ENCODE data around the gene PZP. TPM values are rescaled to one million over a fixed set of nuclear protein-coding genes. Genes with fewer than 3 reads are reported as not detected.
"Not testable (repeated sequence)": the region's sequence is repeated elsewhere in the genome, so short reads cannot be mapped to it uniquely, and the experiment has no call there.

Gene PZP
- total RNA-seq, 1 donor from 2014 or later: 0.80 TPM

DNA sequence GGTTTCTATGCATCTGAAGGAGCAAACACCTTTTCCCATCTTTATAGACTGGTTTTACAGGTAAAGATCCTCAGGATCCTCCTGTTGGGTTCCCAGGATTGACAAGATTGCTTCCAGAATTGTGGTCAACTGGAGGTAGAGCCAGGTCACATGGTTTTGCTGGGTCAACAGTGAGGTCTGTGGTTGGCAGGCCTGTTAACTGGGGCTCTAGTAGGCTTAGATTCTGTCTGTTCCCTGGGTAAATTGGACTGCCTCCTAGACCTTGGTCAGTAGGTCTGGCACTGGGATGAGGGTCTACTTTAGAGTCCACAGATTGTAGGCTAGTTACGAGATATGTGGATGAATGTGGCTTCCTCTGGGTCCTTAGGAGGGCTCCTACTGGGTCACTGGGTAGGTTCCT lies 3.5 kb upstream of the PZP start:
- no peak for ATAC-seq
- intact Hi-C loops (cut with DNase I): no loop called here
- DNase-seq (ENCODE audit: low spot score): no peak

DNA sequence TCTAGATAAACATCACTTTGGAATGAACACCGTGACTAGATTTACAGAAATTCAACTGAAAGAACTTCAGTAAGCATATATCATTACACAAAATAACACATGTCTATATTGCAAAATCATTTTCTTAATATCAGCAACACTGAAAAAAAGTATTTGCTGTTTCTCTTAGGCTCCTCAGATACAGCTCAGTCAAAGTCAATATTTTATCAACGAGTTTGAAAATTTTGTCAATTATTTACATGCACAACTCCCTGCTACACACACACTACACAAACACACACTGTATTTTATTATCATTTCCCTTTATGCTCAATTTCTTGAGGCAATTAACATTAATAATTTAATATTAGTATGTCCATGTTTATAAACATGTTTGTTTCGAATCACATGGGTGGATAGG lies 3.8 kb downstream of the PZP start:
- no peak for DNase-seq (ENCODE audit: low spot score)
- ATAC-seq: no peak
- intact Hi-C loops (cut with DNase I): no loop called here

DNA sequence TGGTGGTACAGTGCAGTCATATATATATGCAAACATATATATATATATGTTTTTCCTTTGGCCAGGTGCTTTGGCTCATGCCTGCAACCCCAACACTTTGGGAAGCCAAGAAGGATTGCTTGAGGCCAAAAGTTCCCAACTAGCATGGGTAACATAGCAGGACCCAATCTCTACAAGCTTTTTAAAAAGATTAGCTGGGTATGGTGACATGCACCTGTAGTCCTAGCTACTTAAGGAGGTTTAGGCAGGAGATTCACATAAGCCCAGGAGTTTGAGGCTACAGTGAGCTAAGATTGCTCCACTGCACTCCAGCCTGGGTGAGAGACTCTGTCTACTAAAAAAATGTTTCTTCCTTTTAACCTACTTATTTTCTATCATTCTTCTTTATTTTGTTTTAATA lies 10.2 kb downstream of the PZP start:
- no peak for ATAC-seq
- intact Hi-C loops (cut with DNase I): no loop called here
- no peak for DNase-seq (ENCODE audit: low spot score)

DNA sequence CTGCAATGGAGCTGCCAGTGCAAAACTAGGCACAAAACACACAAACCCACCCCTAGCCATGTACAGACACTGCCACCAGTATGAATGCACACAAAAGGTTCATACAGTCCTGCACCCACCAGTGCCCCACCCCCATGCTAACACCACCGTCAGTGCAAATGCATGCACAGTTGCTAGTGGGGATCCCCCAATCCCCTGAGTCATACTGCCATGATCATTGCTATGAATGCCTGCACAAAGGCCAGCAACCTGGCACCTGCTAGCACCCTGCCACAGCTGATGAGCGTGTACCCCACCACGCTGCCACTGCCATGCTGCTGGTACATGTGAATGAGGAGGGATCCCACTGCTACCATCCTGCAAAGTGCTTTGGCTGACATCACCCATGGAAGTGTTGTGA lies 23.9 kb downstream of the PZP start:
- intact Hi-C loops (cut with DNase I): no loop called here
- DNase-seq (ENCODE audit: low spot score) (no peak), ATAC-seq (no peak)

DNA sequence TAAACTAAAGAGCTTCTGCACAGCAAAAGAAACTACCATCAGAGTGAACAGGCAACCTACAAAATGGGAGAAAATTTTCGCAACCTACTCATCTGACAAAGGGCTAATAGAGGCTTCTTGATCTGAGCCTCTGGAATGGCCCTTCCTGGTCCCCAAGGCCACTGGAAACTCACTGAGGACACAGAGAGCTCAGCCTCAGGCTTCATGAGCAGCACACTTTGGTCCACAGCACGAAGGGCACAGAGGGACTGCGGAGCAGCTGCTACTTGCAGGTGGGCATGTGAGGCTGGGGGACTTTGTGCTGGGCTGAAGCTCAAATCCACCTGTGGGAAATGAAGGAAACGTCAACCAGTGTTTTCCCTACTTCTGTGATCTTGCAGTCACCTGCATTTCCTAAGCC lies 27.4 kb downstream of the PZP start:
- intact Hi-C loops (cut with DNase I): no loop called here
- ATAC-seq: no peak
- no peak for DNase-seq (ENCODE audit: low spot score)

DNA sequence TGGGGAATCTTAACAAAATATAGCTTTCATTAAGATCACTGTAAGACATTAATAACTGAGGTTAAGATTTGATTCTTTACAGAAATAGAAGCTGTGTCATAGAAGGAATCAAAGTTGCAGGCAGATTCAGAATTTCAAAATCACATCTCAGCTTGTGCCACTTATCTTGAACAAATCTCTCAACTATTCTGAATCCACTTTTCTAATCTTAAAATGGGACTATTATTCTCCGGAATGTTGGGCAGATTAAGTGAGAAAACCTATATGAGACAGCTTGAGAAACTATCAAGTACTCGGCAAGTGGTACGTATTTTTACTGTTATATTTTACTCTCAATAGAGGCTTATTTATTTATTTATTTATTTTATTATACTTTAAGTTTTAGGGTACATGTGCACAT lies 28.4 kb downstream of the PZP start:
- intact Hi-C loops (cut with DNase I): no loop called here
- DNase-seq (ENCODE audit: low spot score) (no peak), ATAC-seq (no peak)

DNA sequence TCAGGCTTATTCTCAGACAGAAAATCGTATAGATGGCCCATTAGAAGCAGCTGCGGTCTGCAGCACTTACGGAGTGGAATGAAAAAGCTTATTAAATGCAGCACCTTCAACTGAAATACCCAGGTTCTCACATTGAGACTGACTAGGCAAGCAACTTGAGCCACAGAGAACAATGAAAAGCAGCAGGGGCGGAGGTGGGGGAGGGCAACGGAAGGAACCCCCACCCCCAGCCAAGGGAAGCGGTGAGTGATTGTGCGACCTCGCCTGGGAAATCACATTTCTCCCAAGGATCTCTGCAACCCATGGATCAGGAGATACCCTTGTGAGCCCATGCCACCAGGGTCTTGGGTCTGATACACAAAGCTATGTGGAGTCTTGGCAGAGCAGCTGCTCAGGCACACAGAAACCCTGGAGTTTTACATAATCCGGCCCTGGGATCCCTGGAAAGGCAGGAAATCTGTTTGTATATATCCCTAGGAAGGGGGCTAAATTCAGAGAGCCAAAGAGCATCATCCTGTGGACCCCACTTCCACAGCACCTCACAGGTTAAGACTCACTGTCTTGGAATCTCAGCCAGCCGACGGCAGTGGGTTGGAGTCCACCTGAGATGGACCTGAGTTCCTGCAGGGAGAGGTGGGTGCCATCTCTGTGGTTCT lies 38.1 kb downstream of the PZP start:
- intact Hi-C loops (cut with DNase I): no loop called here
- DNase-seq (ENCODE audit: low spot score) (no peak), ATAC-seq (no peak)

DNA sequence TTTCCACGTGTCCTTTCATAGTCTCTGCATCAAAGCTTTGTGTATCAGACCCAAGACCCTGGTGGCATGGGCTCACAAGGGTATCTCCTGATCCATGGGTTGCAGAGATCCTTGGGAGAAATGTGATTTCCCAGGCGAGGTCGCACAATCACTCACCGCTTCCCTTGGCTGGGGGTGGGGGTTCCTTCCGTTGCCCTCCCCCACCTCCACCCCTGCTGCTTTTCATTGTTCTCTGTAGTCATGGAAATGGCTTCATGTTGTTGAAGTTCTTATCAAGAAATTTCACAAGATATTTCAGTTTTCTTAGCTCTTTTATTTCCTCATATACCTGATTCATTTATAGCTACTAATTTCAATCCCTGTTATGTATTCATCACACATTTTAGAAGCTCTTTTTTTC lies 40.9 kb downstream of the PZP start:
- intact Hi-C loops (cut with DNase I); DNase-seq (ENCODE audit: low spot score); ATAC-seq: not testable (repeated sequence)

DNA sequence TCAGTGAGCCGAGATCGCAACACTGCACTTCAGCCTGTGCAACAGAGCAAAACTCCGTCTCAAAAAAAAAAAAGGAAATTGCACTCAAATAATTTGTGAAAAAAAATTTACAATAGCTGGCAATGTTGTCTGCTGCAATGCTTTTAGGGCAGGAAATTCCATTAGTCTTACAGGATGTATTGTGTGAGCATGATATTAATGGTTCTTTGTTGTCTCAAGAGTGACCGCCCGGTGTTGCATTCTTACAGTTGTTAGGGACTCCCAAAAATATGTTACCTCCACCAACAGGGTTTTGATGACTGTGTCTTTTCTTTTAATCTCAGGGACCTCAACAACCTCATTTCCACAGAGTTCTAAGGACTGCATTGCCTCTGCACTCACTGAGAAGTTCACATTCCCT lies 44.8 kb downstream of the PZP start:
- ATAC-seq (peak; percentile 44), DNase-seq (ENCODE audit: low spot score) (no peak)
- intact Hi-C loops (cut with DNase I): no loop called here

DNA sequence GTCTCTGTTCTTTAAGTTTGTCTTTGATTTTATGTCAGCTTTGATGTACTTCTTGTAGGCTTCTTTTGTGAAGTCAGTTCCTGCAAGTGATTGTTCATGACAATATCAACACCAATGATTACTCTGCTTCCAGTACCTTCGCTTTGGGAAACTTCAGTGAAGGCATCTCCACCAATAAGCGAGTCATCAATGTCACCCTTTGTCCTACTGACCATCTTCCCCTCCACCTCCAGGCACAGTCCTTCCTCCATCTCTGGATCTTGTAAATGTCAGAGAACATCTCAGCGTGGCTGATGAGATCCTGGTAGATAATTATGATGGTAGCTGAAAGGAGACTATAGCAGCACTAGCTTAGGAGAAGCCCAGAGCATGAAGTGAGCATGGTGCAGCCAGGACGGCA lies 52.1 kb downstream of the PZP start:
- no peak for ATAC-seq
- DNase-seq (ENCODE audit: low spot score): no peak
- intact Hi-C loops (cut with DNase I): no loop called here

DNA sequence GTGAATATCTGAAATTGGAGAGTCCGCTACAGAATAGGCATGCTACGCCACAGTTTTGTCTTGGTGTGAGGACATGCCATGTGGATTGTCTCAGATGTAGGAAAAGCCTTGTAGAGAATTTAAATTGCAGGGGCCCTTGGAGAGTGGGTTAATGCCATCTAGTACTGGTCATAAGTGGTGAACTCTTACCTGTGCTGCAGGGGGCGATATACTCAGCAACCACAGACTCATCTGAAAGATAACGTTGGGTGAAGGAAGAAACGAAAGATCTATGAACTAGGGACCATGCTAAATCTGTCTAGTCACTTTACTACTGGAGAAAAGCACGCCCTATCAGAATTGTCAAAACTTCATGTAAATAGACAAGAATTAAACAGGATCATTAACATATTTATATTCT lies 58.8 kb downstream of the PZP start:
- ATAC-seq: no peak

DNA sequence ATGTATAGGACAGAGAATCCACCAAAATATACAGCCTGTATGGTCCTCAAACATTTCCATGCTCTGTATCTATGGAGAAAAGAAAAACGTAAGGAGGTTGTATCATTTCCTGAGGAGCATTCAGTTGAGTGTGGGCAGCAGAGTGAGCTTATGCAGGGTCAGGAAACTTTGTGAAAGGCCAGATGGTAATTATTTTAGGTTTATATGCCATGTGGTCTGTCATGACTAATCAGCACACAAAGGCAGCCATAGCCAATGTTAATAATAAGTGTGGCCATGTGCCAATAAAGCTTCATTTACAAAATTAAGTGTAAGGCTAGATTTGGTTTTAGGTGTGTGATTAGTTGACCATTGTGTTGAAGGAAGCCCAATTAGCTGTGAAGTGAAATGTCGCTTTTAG lies 59.3 kb downstream of the PZP start:
- ATAC-seq (no peak), DNase-seq (ENCODE audit: low spot score) (no peak)
- intact Hi-C loops (cut with DNase I): no loop called here

More for the DNA sequence above, 58.8 kb downstream of the PZP start:
- intact Hi-C loops (cut with DNase I): no loop called here
- no peak for DNase-seq (ENCODE audit: low spot score)

DNA sequence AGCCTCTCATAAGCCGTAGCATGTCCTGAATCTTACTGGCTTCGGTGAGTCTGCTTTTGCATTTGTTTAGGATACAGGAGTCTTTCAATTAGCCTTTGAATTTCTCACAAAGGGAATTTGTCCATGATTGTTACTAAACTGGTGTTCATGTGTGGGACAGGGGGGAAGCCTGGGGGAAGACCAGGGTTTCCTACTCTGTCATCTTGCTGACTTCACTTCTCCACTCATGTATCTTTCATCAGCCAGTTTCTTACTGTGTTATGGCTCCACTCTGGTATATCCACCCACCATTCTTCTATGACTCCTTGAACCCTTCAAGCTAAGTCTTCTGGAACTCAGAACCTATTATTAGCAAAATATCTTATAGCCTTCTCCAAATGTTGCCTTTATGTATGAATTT lies 60.7 kb downstream of the PZP start:
- ATAC-seq (no peak), DNase-seq (ENCODE audit: low spot score) (no peak)
- intact Hi-C loops (cut with DNase I): no loop called here

DNA sequence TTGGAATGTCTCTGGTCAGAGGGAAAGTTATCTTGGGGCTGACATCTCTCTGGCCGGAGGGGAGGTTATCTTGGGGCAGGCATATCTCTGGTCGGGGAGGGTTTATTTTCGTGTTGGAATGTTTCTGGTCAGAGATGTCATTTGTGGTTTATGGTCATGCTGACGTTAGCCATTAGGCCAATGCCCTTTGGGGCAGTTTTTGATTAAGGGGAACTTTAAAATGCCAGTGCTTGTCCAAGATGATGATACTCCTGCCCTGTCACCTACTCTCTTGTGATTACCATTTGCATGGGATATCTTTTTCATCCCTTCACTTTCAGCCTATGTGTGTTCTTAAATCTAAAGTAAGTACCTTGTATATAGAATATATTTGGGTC lies 63.5 kb downstream of the PZP start:
- no peak for DNase-seq (ENCODE audit: low spot score)
- intact Hi-C loops (cut with DNase I): no loop called here
- ATAC-seq: no peak

DNA sequence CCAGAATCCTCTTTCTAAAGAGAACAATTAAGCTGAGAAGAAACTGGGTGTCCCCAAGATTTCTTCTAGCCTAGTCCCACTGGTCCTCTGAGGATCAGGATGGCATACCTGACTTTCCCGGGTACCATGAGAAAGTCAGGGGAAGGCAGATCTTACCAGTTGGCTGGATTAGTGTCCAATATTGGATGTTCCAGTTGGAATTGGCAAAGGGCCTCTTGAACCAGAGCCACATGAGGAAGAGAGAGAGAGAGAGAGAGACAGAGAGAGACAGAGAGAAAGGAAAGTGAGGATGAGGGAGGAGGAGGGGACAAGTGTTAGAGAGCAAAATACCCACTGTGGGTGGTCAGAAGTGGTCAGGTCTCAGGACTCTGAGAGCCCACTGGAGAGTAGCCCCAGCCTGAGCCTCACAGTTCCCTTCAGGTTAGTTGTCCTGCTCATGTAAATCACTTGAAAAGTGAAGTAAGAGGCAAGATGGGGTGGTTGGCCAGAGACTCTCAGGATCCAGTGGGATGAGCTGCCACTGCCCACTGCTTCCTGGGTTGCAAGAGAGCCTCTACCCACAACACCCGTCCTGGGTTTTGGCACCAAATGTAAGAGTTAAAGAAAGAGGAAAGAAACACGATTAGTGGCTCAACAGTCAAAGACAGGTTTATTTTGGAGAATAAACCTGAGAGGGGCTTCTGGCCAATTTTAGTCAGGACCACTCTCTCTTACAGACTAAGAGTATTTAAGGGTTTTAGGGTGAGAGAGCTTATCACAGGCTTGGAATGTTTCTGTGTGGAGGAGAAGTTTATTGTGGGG lies 64.1 kb downstream of the PZP start:
- ATAC-seq (no peak), DNase-seq (ENCODE audit: low spot score) (no peak)
- intact Hi-C loops (cut with DNase I): no loop called here

DNA sequence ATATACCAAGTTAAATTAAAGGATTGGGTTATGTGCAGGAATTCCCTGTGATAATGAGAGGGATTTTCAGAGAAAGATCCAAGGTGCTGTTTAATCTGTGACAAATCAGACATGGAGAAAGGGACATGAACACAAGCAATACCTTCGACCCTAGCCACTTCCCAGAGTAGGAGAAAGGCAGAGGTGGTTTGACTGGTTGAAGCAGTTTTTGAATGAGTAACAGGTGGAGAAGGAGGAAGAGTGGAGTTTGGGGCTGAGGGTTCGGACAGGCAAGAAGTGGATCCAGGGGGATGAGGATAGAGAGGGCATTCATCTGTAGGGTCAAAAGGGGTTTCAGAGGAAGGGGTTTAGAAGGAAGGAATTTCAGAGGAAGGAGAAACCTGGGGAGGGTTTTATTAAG lies 65.1 kb downstream of the PZP start:
- ATAC-seq (no peak), DNase-seq (ENCODE audit: low spot score) (no peak)
- intact Hi-C loops (cut with DNase I): no loop called here

DNA sequence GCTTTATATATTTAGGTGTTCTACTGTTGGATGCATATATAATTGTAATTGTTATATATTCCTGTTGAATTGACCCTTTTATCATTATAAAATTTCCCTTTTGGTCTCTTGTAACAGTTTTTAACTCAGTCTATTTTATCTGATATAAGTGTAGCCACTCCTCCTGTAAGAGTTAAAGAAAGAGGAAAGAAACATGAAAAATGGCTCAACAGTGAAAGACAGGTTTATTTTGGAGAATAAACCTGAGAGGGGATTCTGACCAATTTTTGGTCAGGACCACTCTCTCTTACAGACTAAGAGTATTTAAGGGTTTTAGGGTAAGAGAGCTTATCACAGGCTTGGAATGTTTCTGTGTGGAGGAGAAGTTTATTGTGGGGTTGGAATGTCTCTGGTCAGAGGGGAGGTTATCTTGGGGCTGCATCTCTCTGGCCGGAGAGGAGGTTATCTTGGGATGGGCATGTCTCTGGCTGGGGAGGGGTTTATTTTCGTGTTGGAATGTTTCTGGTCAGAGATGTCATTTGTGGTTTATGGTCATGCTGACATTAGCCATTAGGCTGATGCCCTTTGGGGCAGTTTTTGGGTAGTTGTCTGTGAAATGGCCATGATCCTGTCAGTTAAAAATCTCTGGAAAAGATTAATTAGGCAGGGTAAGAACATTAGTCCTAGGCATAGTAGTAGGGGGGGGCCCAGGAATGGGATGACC lies 68.5 kb downstream of the PZP start:
- ATAC-seq; DNase-seq (ENCODE audit: low spot score); intact Hi-C loops (cut with DNase I): not testable (repeated sequence)

DNA sequence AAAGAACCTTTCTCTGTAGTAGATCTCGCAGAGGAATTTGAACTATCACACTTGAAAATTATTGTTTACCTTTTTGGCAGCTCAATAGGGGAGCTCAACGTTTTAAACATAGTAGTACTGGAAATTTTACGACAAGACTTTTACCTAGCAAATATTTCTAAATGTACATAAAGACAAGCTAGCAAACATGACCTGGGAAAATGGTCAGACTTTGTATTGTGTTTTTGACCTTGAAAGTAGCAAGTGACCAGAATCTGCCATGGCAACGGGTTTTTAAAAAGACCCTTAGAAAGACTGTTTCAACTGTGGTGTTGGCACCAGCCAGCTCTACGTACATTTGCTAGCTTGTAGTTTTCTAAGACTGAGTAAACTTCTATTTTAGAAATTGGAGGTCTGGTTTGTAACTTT lies 72.3 kb downstream of the PZP start:
- ATAC-seq: no peak
- intact Hi-C loops (cut with DNase I): no loop called here
- DNase-seq (ENCODE audit: low spot score): no peak

DNA sequence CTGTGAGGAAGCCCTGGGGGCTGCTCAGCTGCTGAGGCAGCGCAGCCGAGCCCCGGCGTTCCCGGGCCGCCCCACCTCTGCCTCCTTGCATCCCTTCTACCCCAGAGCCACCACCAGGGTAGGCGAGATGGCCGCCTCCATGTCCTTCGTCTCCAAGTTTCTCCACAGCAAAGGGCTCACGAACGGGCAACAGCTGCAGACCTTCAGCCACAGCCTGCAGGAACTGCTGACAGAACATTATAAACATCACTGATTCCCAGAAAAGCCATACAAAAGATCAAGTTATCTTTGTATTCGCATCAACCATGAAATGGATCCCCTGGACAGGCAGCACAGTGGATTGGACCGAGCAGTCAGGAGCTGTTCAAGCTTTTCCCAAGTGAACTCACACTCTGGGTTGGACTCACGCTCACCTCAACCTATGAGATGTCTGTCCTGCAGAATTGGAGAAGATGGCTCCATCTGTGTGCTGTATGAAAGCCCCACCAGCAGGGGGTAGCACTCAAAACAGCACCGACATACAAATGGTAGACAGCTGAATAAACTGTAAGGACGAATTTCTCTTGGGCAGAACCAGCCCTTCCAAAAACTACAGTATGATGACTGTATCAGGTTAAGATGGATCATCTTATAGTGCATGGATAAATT lies 73.1 kb downstream of the PZP start:
- ATAC-seq: no peak
- no peak for DNase-seq (ENCODE audit: low spot score)
- intact Hi-C loops (cut with DNase I): loop anchor here (5.0 kb wide), 1 partner anchor 38 kb away; no protein-coding TSS in a partner anchor
